GM21576 (cell line): ENCODE data around the gene RTKN.
"Not testable (repeated sequence)": the region's sequence is repeated elsewhere in the genome, so short reads cannot be mapped to it uniquely, and the experiment has no call there.

ENCODE experiments used
- ATAC-seq: cut with Tn5 transposase; IDR thresholded peaks from one replicate; pipeline ENCODE4 v1.9.1; 2021; ENCODE audit warnings: mild to moderate bottlenecking, moderate library complexity; ENCODE audit not compliant: unreplicated experiment

The RTKN gene

DNA sequence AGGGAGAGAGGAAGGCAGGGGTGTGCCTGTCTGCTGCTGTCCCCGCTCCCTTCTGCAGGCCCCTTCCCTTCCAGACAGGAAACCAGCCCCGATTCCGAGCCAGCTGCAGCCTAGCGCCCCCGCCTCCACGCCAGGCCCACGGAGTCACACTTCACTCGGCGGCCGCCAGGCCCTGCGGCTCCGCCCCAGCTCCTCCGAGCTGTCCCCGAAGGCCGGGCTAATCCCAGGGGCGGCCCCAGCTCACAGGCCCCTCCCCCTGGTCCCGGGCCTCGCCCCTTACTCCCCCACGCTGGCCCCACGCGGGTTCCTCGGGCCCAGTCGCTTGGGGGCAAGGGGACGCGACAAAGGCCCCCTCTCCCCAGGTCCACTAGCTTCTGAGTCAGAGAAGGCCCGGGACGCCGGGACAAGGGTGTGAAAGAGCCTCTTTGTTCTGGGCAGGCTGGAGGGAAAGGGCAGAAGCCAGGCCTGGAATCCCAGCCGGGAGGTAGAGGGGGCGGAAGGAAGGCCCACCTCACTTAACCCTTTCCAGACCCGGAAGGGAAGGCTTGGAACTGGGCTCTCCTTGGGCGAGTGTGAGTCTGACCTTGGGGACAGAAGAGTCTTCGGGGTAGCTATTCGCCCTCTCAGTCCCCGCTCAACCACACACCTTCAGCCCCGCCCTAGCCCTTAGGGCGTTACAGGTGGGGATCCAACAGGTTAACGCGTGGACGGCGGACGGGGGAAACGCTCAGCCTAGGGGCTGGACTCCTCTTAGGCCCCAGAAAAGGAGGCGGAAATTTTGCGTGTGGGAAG is 1.2 kb downstream of the RTKN start:
- ATAC-seq = peak; percentile 86

DNA sequence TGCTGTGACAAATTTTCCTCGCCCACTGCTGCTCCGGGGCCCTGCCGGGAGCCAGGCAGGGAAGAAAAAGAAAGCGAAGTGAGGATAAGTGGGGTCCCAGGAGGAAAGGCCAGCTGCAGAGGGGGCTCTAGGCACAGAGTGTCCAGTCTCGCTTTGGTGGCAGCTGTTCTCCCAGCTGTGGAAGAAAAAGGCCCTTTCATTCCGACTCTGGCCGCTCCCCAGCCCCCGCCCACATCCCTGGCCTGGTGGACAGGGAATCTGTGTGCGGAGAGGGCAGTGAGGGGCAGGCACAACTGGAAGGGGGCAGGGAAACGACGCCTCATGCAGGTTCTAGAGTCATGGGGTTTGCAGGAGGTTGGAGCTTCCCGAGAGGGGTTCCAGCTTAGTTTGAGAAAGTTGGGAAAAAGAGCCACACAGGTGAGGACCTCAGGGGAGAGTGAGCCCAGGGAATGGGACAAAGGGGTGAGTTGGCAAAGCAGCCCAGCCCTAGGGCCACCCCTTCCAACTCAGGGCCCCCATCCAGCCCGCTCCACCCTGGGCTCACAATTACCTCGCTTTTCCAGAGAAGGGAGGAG is 1.8 kb downstream of the RTKN start:
- no peak for ATAC-seq

DNA sequence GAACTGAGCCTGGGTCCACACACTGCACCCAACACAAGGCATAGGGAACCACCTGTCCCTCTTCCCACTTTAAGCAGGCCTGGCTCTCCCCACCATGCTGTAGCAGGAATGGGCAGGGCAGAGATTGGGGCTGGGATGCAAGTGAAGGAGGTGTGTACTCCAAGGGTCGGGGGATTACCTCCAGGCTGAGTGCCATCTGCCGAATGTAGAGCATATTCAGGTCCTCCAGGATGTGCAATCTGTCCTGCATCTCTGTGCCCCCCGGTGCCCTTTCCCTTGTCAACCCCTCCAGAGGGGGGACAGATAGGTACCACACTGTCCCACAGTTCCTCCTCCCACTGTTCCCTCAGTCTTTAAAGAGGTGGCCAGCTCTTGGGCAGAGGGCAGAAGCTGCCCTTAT is 2.4 kb downstream of the RTKN start:
- ATAC-seq = no peak

DNA sequence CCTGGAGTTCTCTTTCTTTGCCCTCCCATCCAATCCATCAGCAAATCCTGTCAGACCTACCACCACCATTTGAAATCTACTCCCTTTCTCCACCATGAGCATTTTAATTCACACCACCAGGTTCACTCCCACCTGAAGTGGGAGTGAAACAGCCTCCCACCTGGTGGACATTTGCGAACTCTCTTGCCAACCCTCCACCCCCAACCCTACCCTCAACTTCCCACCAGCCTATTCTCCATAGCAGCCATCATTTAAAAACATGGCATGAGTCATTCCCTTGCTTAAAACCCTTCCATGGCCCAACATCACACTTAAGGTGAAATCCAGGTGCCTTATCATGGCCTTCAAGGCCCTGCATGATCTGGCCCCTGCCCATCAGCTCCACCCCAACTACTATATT is 3.5 kb downstream of the RTKN start:
- ATAC-seq = no peak

DNA sequence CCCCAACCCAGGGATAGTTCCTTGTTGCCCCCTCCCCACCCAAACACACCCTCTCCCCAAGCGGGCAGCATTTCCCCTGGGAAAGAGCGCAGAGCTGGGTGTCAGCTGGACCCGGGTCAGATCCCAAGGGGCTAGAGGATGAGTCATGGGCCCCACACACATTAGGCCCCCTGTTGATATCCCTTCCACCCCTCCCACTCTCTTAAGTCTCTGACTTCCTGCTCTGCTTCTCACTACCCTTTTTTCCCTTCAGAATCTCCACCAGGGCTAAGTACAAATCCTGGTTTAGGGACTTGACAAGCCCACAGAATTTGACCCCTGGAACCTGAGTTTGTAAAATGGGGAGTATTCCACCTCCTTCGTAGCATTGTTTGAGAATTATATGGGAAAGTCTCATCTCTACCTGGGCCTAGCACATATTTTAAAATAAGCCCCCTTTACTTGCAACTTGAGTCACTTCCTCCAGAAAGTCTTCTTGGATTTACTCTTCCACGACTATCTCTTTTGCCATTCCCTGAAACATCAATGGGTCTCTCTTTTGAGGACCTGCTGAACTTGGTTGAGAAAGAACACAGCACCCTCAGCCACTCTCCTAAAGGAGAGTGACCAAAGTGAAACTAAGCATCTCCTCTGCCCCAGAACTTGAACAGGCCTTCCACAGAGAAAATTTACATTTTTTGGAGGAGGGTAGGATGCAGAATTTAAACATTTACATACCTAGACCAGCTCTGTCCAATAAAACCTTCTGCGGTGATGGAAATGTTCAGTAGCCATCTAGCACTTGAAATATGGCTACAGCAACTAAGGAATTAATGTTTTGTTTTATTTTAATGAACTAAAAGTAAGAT is 4.7 kb downstream of the RTKN start:
- no peak for ATAC-seq

DNA sequence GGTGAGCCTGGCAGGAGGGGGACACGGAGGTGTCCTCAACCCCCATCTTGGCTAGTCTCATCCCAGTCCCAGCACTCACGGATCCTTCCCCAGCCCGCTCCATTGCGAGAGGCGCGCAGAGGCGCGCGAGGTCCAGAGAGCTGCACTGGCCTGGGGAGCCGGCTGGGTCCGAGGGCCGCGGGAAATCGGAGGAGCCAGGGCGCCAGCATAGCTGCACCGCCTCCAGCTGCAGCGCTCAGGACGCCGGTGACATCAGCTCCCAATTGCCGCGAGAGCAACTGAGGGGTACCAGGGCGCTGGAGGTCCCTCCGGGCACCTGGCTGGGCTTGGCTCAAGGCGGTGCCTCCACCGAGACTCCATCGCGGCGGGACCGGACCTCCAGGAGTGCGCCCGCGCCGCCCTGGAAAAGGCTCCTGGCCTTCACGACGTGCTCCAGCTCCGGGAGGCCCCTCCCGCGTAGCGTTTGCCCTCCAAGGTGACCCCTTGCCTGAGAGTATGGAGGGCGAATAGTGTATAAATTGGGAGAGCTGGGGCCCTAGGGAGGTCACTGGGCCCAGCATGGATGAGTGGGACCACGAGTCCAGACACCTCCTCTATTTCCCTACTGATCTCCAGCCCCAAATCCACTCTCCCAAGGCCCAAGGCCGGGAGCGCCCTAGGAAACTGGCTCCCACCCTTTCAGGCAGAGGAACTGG is 5.5 kb downstream of the RTKN start:
- ATAC-seq = no peak

DNA sequence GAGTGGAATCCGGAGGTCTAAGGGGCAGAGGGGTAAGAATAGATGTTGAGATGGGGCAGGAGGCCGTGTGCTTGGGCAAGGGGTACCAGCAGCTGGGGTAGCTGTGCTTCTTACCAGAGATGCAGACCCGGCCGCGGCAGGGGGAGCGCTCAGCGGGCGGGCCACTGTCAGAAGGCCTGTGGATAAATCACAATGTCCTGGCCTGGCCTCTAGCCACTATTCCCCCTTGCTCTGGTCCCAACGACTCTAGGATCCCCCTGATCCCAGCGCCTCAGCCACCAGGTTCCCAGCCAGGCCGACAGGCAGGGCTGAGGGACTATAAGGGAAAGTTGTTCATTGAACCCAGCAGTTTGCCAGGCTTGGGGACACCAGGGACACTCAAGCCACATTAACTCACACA is 11.2 kb downstream of the RTKN start:
- ATAC-seq = no peak

DNA sequence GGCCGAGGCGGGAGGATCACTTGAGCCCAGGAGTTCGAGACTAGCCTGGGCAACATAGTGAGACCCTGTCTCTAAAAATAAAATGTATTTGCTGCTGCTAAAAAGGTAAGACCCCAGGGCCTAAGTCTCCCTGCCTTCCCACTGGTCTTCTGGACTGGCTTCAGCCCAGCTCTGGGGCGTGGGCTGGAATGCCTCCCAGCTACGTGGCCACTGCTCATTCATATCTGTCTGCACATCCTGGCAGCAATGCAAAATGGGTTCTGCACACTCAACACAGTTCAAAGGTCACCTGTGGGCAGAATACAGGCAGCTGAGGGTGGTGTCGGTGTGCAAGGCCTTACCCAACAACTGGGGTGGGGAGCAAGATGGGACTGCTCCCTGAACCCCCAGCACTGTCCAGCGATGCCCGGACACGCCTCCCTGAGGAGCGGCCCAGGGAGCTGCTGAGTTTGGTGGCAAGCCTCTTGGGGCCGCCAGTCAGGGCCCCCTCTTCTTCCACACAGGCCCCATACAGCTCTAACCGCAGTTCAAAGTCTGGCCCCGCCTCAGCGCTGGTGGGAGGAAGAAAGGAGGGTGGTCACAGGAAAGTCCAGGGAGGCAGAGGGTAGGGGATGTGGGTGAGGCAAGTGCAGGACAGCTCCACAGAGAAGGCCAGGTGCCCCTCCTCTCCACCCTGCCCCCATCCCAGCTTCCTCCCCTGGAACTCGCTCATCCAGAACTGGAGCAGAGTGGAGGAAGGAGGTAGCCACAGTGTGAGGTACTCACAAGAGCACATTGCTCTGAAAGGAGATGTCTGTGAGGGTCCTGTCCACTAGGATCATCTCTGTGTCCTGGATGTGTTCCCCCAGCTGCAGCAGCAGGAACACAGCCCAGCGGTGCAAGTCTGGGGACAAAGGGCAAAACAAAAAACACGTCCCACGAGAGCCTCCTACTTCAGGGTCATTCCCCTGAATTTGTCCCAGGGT is 12.0 kb downstream of the RTKN start:
- no peak for ATAC-seq

DNA sequence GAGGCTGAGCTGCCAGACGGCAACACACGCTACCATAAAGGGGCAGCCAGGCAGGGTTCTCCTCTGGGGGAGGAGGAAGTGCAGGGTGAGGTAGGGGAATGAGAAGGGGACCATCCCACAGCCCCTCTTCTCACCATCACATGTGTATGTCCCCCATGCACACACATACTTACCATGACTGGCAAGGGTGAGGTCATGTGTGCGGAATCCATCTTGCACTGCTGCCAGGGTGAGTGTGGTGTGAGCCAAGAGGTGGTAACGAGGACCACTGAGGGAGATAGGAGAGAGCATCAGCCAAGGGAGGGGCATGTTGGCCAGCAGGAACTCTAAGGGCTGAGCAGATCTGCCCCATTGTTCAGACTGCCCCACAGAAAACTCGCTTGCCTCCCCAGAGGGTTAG is 13.1 kb downstream of the RTKN start:
- ATAC-seq = no peak

DNA sequence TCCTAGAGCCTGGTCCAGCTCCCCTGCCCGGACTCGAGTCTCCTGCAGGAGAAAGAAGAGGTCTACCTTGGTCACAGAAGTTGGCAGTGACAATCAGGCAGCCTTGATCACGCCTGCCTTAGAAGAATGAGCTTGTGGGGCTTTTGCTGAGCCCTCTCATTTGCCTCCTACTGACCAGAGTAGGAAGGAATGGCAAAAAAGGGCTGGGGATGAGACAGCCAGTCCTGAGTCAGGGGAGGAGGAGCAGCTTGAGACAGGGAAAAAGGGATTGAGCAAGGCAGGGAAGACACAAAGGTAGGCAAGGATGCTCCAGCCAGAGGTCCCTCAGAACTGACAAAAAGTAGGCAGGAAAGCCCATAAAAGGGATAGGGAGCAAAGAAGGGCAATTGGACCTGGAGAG is 14.2 kb downstream of the RTKN start:
- no peak for ATAC-seq

DNA sequence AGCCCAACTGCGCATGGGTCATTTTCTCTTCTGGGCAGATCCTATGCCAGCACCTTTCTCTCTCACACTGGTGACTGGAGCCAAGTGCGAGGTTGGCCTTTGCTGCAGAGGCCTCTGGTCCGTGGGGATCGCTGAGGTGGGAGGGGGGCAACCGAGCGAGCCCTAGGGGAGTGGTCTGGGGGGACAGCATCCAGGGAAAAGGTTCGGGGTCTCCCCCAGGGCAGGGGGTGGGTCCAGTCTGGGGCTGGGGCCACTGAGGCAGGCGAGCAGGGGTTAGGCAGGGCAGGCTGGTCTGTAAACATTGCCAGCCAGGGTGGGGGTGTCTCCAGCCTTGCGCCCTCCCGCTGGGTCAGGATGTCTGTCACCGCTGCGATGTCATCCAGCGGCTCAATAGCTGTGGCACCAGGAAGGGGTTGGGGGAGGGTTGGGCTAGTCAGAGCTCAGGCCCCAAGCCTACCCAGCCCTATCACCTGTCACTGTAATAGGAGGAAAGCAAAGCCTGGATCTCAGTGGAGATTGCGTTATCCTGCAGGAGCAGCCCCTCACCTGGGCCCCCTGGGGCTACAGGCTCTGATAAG is 15.5 kb downstream of the RTKN start:
- ATAC-seq = no peak

DNA sequence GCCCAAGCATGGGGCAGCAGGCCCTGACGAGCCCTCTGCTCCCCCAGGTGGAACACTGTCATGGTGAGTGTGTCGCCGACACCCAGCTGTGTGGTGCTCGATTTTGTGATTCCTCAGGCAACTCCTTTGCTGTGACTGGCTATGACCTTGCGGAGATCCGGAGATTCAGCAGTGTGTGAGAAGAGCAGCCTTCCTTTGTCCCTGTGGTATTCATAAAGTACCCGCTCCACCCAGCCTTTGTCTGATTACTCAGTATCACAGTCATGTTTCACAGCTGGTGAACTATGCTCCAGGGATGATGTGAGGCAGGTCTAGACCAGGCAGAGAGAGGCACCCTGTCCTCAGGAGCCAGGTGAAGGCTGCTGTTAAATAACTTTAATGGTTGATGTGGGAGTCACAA is 16.2 kb downstream of the RTKN start:
- no peak for ATAC-seq

DNA sequence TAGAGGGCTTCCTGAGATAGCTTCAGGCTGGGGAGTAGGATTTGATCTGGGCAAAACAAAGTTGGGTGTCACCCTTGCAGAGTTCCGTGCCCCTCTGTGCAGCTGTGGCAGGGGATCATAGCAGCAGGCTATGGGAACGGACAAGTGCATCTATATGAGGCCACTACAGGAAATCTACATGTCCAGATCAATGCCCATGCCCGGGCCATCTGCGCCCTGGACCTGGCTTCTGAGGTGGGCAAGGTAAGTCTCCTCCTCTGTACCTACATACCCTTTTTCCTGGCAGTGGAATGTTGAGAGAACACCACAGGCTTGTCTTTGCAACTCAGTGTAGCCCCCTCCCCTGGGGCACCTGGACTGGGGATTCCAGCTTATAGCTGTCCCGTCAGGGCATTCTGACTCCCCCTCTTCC is 16.7 kb downstream of the RTKN start:
- no peak for ATAC-seq

DNA sequence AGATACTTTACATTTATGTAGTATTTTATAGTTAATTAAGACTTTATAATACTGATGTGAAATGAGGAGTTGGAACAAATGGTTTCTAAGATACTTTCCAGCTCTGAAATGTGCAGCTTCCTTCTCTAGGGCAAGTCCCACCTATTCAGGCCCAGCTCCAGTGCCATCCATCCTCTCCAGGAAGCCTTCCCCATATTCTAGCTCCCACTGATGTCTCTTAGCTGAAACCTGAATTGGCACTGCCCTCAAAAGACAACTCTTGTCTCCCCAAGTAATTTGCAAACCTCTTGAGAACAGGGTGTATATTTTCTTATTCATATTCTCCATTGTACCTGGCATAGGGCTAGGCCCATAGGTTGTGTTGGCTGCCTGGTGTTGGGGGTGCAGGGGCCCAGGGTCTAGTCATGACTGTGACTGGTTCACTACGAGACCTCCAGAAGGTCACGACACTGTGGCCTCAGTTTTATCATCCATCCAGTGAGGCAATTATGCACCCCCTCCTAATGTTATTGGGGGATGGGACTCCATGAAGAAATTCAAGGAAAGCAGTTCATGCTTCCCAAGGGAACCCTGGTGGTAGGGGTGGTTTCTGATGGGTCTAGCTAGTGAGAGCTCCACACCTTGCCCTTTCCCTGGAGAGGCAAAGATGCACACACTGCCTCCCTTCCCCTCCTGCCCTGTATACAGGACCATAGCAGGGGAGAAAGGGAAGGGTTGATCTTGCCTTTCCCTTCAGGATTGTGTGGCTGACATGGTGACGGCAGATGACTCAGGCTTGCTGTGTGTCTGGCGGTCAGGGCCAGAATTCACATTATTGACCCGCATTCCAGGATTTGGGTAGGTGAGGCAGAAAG is 17.4 kb downstream of the RTKN start:
- no peak for ATAC-seq

DNA sequence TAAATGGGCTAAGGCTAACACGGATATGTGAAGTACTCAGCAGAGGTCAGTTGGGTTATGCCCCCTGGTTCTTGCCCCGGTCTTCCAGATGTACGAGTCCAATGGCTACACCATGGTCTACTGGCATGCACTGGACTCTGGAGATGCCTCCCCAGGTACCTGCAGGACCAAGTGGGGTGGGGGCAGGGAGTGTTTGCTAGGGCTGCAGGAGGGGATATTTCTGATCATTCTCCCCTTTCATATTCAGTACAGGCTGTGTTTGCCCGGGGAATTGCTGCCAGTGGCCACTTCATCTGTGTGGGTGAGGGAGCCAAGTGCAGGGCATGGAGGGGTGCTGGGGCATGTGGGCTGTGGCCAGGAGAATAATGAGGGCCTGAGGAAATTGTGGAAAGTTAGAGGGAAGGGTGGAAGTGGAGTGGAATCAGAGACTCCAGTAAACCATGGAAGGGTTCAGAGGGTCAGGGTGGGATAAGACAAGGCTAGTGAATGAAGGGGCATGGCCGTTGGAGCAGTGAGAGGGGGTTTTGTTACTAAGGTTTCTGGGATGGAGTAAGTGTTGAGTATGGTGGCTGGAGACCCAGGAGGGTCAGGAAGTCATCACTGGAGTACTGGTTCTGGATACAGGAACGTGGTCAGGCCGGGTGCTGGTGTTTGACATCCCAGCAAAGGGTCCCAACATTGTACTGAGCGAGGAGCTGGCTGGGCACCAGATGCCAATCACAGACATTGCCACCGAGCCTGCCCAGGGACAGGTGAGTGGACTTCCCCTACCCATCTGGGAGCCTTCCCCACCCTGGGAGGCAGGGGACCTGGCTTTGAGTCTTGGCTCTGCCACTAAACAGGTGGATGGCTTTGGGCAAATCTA is 18.3 kb downstream of the RTKN start:
- ATAC-seq = no peak

DNA sequence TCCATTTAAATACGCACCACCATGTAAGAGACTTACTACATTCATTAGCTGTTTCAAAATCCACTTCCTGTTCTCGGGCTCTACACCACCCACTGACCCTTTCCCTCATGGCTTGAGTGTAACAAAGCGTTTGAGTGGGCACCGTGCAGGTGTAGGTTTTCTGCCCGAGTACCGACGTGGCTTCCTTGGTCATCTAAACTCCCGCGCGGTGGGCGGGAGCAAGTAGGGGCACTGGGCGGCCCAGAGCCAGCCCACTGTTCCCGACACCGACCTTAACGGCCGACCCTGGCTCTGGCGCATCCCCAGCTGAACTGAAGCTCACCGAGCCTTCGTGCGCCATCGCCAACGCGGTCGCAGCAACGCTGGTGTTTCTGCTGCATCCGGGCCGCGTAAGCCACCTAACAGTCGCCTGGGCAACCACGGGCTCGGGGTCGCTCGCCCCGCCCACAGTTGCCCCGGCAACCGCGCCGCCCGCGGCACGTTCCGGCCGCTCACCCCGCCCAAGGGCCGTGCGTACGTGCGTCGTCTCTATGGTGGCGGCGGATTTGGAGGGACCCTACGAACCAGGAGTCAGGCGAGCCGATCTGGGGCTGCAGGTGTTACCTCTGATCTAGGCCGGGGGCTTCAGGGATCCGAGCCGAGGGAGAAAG is 20.4 kb downstream of the RTKN start, which contains the start of the genes C2orf81 and WDR54:
Gene C2orf81, minus strand, starts transcription at position 399 of the 650 bp plus-strand sequence. Its CDS starts 59 bp downstream, at position 340.
Gene WDR54, plus strand, starts transcription at position 510 of the 650 bp plus-strand sequence. CDS start 424 bp downstream, outside the sequence.
- ATAC-seq = peak; percentile 92

DNA sequence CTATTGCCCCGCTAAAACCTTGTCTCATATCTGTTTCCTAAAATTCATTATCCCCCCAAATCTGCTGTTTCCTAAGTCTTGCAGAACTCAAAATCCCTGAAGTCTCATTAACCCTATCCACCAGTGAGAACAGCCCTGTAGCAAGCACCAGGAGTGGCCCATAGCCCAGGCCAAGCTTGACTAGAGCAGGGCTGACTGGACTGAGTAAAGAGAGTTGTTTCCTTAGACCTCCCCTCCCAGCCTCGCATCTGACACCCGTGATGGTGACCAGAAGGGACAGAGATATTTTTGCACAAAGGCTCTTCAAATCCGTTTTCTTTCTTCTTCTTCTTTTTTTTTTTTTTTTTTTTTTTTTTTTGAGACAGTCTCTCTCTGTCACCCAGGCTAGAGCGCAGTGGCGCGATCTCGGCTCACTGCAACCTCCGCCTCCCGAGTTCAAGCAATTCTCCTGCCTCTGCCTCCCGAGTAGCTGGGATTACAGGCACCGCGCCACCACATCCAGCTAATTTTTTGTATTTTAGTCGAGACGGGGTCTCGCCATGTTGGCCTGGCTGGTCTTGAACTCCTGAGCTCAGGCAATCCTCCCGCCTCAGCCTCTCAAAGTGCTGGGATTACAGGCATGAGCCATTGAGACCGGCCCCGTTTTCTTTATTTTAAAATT is 21.2 kb downstream of the RTKN start:
- not testable (repeated sequence) for ATAC-seq
